PC-3 (cell line): Measurements from ENCODE around the gene HBEGF. TPM values are rescaled to one million over a fixed set of nuclear protein-coding genes. Genes with fewer than 3 reads are reported as not detected.
A peak's percentile ranks its signal among the peaks of the same experiment; 100 is the strongest.

Experiments
- ATAC-seq: fragments of 200-7000 bp; cut with Tn5 transposase; 2 replicates; pipeline ENCODE4 v1.9.1; 2020; ENCODE audit warnings: mild to moderate bottlenecking, moderate library complexity
- BruUV-seq: library from RNA; stranded (reverse); fragments of 400-500 nt; replicated peaks from 2 replicates; lab custom pipeline; 2021; lab: Mats Ljungman, UMichigan
- CTCF ChIA-PET: fragments of 300-600 bp; sonication (Branson Sonifier 250); formaldehyde crosslinking; loops from one replicate; lab custom pipeline; 2022; ENCODE audit warnings: antibody characterized with exemption; lab: Charles Lee
- POLR2A ChIA-PET: fragments of 300-600 bp; sonication (Branson Sonifier 250); formaldehyde crosslinking; loops from one replicate; lab custom pipeline; 2022; ENCODE audit warnings: antibody characterized with exemption; ENCODE audit not compliant: unreplicated experiment; lab: Charles Lee
- DNase-seq: peaks from one replicate; pipeline ENCODE4 v3.0.0-alpha.2; 2015
- H2AFZ ChIP-seq: fragments of 300-600 bp; sonication (generic); 2 replicates; pipeline ENCODE4 v1.6.0; 2016; ENCODE audit warnings: antibody characterized with exemption, low read length
- H3F3A ChIP-seq: fragments of 300-600 bp; sonication (generic); one replicate; pipeline ENCODE4 v1.6.0; 2017; ENCODE audit warnings: antibody characterized with exemption, low read length, control low read depth, mild to moderate bottlenecking; ENCODE audit not compliant: unreplicated experiment
- H3K27ac ChIP-seq: fragments of 300-600 bp; sonication (generic); 2 replicates; pipeline ENCODE4 v1.5.1; 2016; ENCODE audit warnings: mild to moderate bottlenecking, low read length
- H3K27me3 ChIP-seq: fragments of 300-600 bp; sonication (generic); 2 replicates; pipeline ENCODE4 v1.6.1; 2016; ENCODE audit warnings: low read length, mixed read lengths
- H3K36me3 ChIP-seq: fragments of 300-600 bp; sonication (generic); 2 replicates; pipeline ENCODE4 v1.6.1; 2016; ENCODE audit warnings: low read depth, mixed run types, low read length, mixed read lengths
- H3K4me1 ChIP-seq: fragments of 300-600 bp; sonication (generic); 2 replicates; pipeline ENCODE4 v1.5.1; 2016; ENCODE audit warnings: low read length; ENCODE audit not compliant: insufficient read depth
- H3K4me2 ChIP-seq: fragments of 300-600 bp; sonication (generic); 2 replicates; pipeline ENCODE4 v1.6.0; 2016; ENCODE audit warnings: low read length
- H3K4me3 ChIP-seq: fragments of 300-600 bp; sonication (generic); 2 replicates; pipeline ENCODE4 v1.5.1; 2016; ENCODE audit warnings: mild to moderate bottlenecking, low read length, mixed read lengths
- H3K79me2 ChIP-seq: fragments of 300-600 bp; sonication (generic); 2 replicates; pipeline ENCODE4 v1.6.1; 2017; ENCODE audit warnings: low read length, mixed read lengths
- H3K9ac ChIP-seq: fragments of 300-600 bp; sonication (generic); 2 replicates; pipeline ENCODE4 v1.6.0; 2016; ENCODE audit warnings: mild to moderate bottlenecking, low read length
- H3K9me2 ChIP-seq: fragments of 300-600 bp; sonication (generic); replicated peaks from 2 replicates; pipeline ENCODE4 v1.6.1; 2016; ENCODE audit warnings: mixed run types, low read length, mixed read lengths
- H3K9me3 ChIP-seq: fragments of 300-600 bp; sonication (generic); 2 replicates; pipeline ENCODE4 v1.6.1; 2016; ENCODE audit warnings: low read length, mixed read lengths
- H4K20me1 ChIP-seq: fragments of 300-600 bp; sonication (generic); 2 replicates; pipeline ENCODE4 v1.6.1; 2016; ENCODE audit warnings: low read length, mixed read lengths
- CTCF ChIP-seq: fragments of 300-600 bp; sonication (generic); conservative IDR thresholded peaks from 2 replicates; pipeline ENCODE4 v1.5.1; 2017; ENCODE audit warnings: antibody characterized with exemption, low read depth, mild to moderate bottlenecking, low read length
- EZH2 ChIP-seq: fragments of 300-600 bp; sonication (generic); IDR thresholded peaks from one replicate; pipeline ENCODE4 v1.6.1; 2017; ENCODE audit warnings: antibody characterized with exemption, mild to moderate bottlenecking, low read length; ENCODE audit not compliant: unreplicated experiment
- EZH2phosphoT487 ChIP-seq: fragments of 300-600 bp; sonication (generic); IDR thresholded peaks from 2 replicates; pipeline ENCODE4 v1.6.1; 2018; ENCODE audit warnings: mild to moderate bottlenecking, antibody characterized with exemption, low read length, borderline replicate concordance
- intact Hi-C: fragments of 100-400 bp; cut with micrococcal nuclease; formaldehyde crosslinking; loops from 2 replicates; pipeline ENCODE4 v1.9.0; 2023
- total RNA-seq: library from RNA; depleted of rRNA; stranded (reverse); fragments of >200 nt; gene quantifications from 2 replicates; pipeline ENCODE4 v1.2.3, GENCODE V29; 2014

The HBEGF gene
- total RNA-seq, 1 experiment from 2014 or later, result 82.6 TPM

- Histone ChIP-seq H3K4me2 (no peak overlapping the region), H3K9me3 (no peaks in the 10 kb centered on the region), H2AFZ (peak overlapping the region; percentile 5; the same call in 1 of the 2 replicates), H3K9me2 (no peaks in the 10 kb centered on the region), H3K4me1 (no peaks in the 10 kb centered on the region; the same call in 1 of the 2 replicates), H3K27ac (no peak overlapping the region), H3K27me3 (no peaks in the 10 kb centered on the region), H3F3A (peaks cover 4% of the 10 kb centered on the region), H3K36me3 (no peaks in the 10 kb centered on the region), H3K9ac (no peak overlapping the region), H4K20me1 (no peaks in the 10 kb centered on the region), H3K4me3 (no peak overlapping the region), H3K79me2 (no peaks in the 10 kb centered on the region)
- DNase-seq (peak; percentile 64), ATAC-seq (no peak)
- ChIA-PET POLR2A (interaction anchor here (0.5 to 0.6 kb wide), 2 partner anchors 361 to 687 kb away, joined by 3 to 4 read pairs; no protein-coding TSS in a partner anchor), CTCF (interaction anchor here (0.5 to 1.8 kb wide), 8 partner anchors 13 to 361 kb away, joined by 3 to 15 read pairs (median 5); partner anchors contain the start of gene HBEGF)
- no TSS peak for BruUV-seq
- intact Hi-C loops, result loop anchor here (5.0 kb wide), 2 partner anchors 192 to 363 kb away; no protein-coding TSS in a partner anchor
- TF ChIP-seq CTCF, result peak; percentile 68
- no peak for TF ChIP-seq EZH2
Observed at GRCh38 chr5:140358738-140359310, 12.4 kb upstream of the HBEGF start.

- Histone ChIP-seq H3F3A (peaks cover 4% of the 10 kb centered on the region), H3K9me3 (no peaks in the 10 kb centered on the region), H3K4me2 (peak overlapping the region; percentile 76), H3K27me3 (no peaks in the 10 kb centered on the region), H3K36me3 (no peaks in the 10 kb centered on the region), H3K27ac (no peak overlapping the region), H2AFZ (peak overlapping the region; percentile 58), H3K79me2 (no peaks in the 10 kb centered on the region), H3K9ac (no peak overlapping the region), H4K20me1 (no peaks in the 10 kb centered on the region), H3K4me1 (no peaks in the 10 kb centered on the region; the same call in 1 of the 2 replicates), H3K4me3 (peak overlapping the region; percentile 47; the same call in 1 of the 2 replicates), H3K9me2 (no peaks in the 10 kb centered on the region)
- ChIA-PET POLR2A (no interaction called here), CTCF (interaction anchor here (1.7 kb wide), 1 partner anchor 114 kb away, joined by 14 read pairs; no protein-coding TSS in a partner anchor)
- intact Hi-C loops, result loop anchor here (1.0 to 5.0 kb wide), 3 partner anchors 113 to 365 kb away; no protein-coding TSS in a partner anchor
- TF ChIP-seq CTCF, result peak; percentile 94
- TF ChIP-seq EZH2phosphoT487, result no peak
- no peak for TF ChIP-seq EZH2
- BruUV-seq, result no TSS peak
- ATAC-seq (peak; percentile 96), DNase-seq (peak; percentile 93)
Observed at GRCh38 chr5:140357726-140358093, 11.3 kb upstream of the HBEGF start.
